ENCODE data around the gene PHLDB2. TPM values are rescaled to one million over a fixed set of nuclear protein-coding genes. Genes with fewer than 3 reads are reported as not detected.

PHLDB2 gene
- total RNA-seq, 1 donor from 2014 or later = 60.8 TPM

DNA sequence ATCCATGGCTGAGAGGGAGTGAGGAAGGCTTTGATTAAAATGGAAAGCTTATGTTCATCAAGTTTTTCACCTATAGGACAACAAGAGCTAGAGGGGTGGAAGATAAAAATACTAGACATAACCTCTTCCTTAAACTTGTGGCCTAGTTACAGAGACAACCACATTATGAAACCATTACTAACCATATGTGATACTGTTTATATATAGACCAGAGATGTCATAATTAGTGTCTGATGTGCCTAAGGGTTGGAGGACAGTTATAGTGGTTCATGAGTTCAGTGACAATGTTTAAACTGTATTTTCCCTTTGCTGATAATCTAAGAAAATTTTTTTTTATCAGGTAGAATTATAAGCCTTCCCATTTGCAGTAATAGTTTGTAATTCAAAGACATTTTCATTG is 23.7 kb downstream of the PHLDB2 start:
- no peak for ATAC-seq
- intact Hi-C loops (cut with DNase I) = no loop called here
- H3K27ac ChIP-seq = no peak overlapping the region
- H3K4me1 ChIP-seq = no peaks in the 10 kb centered on the region
- no peak for DNase-seq
- TF ChIP-seq, protein P1, sequence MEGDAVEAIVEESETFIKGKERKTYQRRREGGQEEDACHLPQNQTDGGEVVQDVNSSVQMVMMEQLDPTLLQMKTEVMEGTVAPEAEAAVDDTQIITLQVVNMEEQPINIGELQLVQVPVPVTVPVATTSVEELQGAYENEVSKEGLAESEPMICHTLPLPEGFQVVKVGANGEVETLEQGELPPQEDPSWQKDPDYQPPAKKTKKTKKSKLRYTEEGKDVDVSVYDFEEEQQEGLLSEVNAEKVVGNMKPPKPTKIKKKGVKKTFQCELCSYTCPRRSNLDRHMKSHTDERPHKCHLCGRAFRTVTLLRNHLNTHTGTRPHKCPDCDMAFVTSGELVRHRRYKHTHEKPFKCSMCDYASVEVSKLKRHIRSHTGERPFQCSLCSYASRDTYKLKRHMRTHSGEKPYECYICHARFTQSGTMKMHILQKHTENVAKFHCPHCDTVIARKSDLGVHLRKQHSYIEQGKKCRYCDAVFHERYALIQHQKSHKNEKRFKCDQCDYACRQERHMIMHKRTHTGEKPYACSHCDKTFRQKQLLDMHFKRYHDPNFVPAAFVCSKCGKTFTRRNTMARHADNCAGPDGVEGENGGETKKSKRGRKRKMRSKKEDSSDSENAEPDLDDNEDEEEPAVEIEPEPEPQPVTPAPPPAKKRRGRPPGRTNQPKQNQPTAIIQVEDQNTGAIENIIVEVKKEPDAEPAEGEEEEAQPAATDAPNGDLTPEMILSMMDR (IDR thresholded peaks at IDR 0.05) = no peak
- H3K9me3 ChIP-seq = peaks cover 6% of the 10 kb centered on the region
- no peaks in the 10 kb centered on the region for H3K27me3 ChIP-seq
- H3K4me3 ChIP-seq = no peak overlapping the region
- H3K36me3 ChIP-seq = peaks cover 16% of the 10 kb centered on the region

DNA sequence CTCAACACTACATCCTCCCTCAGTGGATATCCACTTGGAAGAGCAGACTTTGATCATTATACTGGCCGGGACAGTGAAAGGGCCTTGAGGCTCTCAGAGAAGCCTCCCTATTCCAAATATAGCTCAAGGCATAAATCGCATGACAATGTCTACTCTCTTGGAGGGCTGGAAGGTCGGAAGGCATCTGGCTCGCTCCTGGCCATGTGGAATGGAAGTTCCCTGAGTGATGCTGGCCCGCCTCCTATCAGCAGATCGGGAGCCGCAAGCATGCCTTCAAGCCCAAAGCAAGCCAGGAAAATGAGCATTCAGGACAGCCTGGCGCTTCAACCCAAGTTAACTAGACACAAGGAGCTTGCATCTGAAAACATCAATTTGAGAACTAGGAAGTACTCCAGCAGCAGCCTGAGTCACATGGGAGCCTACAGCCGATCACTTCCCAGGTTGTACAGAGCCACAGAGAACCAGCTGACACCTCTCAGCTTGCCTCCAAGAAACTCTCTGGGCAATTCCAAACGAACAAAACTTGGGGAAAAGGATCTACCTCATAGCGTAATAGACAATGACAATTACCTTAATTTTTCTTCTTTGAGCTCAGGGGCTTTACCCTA is 25.4 kb downstream of the PHLDB2 start:
- TF ChIP-seq, protein P1 (IDR thresholded peaks at IDR 0.05) = no peak

DNA sequence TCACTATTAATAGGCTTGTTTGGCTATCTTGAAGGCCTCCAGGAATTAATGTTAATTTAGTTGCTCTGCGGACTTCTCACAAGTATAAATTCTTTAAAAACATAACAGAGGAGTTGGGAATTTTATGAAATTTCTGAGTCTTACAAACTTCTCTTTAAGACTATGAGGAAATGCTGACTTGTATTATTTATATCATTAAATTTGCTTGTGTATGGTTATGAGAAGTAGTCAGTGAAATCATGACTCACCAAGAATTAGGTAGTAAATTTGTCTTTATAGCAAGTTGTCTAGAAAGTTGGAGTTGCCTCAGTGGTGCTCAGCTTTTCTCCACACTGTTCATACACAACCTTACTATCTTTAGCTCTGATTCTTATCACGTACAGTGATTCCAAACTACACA is 26.5 kb downstream of the PHLDB2 start:
- peaks cover 2% of the 10 kb centered on the region for H3K9me3 ChIP-seq
- ATAC-seq = no peak
- intact Hi-C loops (cut with DNase I) = no loop called here
- H3K27ac ChIP-seq = no peak overlapping the region
- H3K27me3 ChIP-seq = no peaks in the 10 kb centered on the region
- H3K36me3 ChIP-seq = peaks cover 16% of the 10 kb centered on the region
- H3K4me3 ChIP-seq = no peak overlapping the region
- TF ChIP-seq, protein P1 (IDR thresholded peaks at IDR 0.05) = no peak
- no peak for DNase-seq
- no peaks in the 10 kb centered on the region for H3K4me1 ChIP-seq

More for the DNA sequence above, 25.4 kb downstream of the PHLDB2 start:
- Histone ChIP-seq H3K27ac (no peak overlapping the region), H3K4me1 (no peaks in the 10 kb centered on the region), H3K36me3 (peaks cover 16% of the 10 kb centered on the region), H3K9me3 (peaks cover 6% of the 10 kb centered on the region), H3K4me3 (no peak overlapping the region), H3K27me3 (no peaks in the 10 kb centered on the region)
- ATAC-seq (no peak), DNase-seq (no peak)
- intact Hi-C loops (cut with DNase I) = no loop called here

DNA sequence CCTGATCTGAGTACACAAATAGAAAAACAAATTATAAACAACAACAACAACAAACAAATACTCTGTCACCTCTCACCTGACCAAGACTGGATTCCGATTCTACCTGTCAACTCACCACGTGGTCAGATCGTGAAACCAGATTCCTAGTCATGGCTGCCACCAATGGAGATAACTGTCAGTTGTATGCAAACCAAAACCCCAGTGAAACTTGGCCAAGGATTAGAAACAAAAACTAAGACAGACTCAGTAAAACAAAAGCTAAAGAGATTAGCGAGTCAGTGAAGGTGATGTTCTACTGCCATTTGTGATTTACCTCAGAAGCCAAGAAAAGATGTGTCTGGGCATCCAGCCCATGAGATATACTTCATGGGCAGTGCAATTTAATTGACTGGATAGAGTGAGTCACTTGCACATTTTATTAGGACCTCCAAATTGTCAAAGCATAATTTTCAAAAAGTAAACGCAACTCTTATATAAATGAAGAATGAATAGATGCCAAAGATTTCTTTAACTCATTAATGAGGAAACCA is 31.1 kb downstream of the PHLDB2 start:
- Histone ChIP-seq H3K4me3 (no peak overlapping the region), H3K9me3 (no peaks in the 10 kb centered on the region), H3K36me3 (peaks cover 12% of the 10 kb centered on the region), H3K27ac (no peak overlapping the region), H3K27me3 (no peaks in the 10 kb centered on the region), H3K4me1 (no peaks in the 10 kb centered on the region)
- no peak for DNase-seq
- intact Hi-C loops (cut with DNase I) = no loop called here
- no peak for ATAC-seq
- TF ChIP-seq, protein P1 (IDR thresholded peaks at IDR 0.05) = no peak

- no peaks in the 10 kb centered on the region for H3K4me1 ChIP-seq
- no peaks in the 10 kb centered on the region for H3K27me3 ChIP-seq
- TF ChIP-seq, protein P1 (IDR thresholded peaks at IDR 0.05) = no peak
- no peak overlapping the region for H3K27ac ChIP-seq
- H3K4me3 ChIP-seq = no peak overlapping the region
- DNase-seq (no peak), ATAC-seq (no peak)
- H3K36me3 ChIP-seq = no peaks in the 10 kb centered on the region
- H3K9me3 ChIP-seq = no peaks in the 10 kb centered on the region
- intact Hi-C loops (cut with DNase I) = no loop called here
Measured at GRCh38 chr3:111892070-111892469, 33.0 kb downstream of the PHLDB2 start.

Data from upper lobe of right lung (tissue), 1 donor.